Mesenchymal stem cell (in vitro differentiated cells and primary cell): ENCODE measurements around the gene PCDHGB3.

Experiments
- DNase-seq: peaks from one replicate; pipeline ENCODE4 v3.0.0-alpha.2; 2013
- H2AFZ ChIP-seq: one replicate; pipeline ENCODE4 v1.6.1; 2013; ENCODE audit warnings: low read depth, mild to moderate bottlenecking, control low read depth, inconsistent platforms, low read length, moderate library complexity
- H2AK5ac ChIP-seq: 2 replicates; pipeline ENCODE4 v1.6.1; 2013; ENCODE audit warnings: low read length, moderate library complexity, mild to moderate bottlenecking, inconsistent platforms; ENCODE audit not compliant: severe bottlenecking
- H2BK120ac ChIP-seq: one replicate; pipeline ENCODE4 v1.6.1; 2013; ENCODE audit warnings: low read depth, mild to moderate bottlenecking, inconsistent platforms, low read length, moderate library complexity
- H2BK12ac ChIP-seq, 2 experiments: one replicate each; pipeline ENCODE4 v1.6.1; 2013; ENCODE audit warnings: inconsistent platforms in 2 of 2, low read length in 2 of 2, mild to moderate bottlenecking in 2 of 2, moderate library complexity in 2 of 2, control low read depth in 1 of 2
- H2BK15ac ChIP-seq: one replicate; pipeline ENCODE4 v1.6.1; 2013; ENCODE audit warnings: mild to moderate bottlenecking, low read depth, inconsistent platforms; ENCODE audit not compliant: poor library complexity, severe bottlenecking
- H2BK5ac ChIP-seq: 2 replicates; pipeline ENCODE4 v1.6.1; 2013; ENCODE audit warnings: low read depth, mild to moderate bottlenecking, low read length, control low read depth, inconsistent platforms; ENCODE audit not compliant: poor library complexity, severe bottlenecking
- H3K14ac ChIP-seq, 2 experiments: one replicate each; pipeline ENCODE4 v1.6.1; 2013; ENCODE audit warnings: inconsistent platforms in 2 of 2, low read length in 2 of 2, control low read depth in 1 of 2, mild to moderate bottlenecking in 1 of 2, moderate library complexity in 1 of 2
- H3K18ac ChIP-seq, 2 experiments: one replicate each; pipeline ENCODE4 v1.6.1; 2013; ENCODE audit warnings: inconsistent platforms in 2 of 2, low read length in 2 of 2, control low read depth in 1 of 2, low read depth in 1 of 2, mild to moderate bottlenecking in 1 of 2
- H3K23ac ChIP-seq, 2 experiments: one replicate each; pipeline ENCODE4 v1.6.1; 2013; ENCODE audit warnings: inconsistent platforms in 2 of 2, low read length in 2 of 2, mild to moderate bottlenecking in 2 of 2, moderate library complexity in 2 of 2, control low read depth in 1 of 2
- H3K27ac ChIP-seq: 2 replicates; pipeline ENCODE4 v1.5.1; 2013; ENCODE audit warnings: mild to moderate bottlenecking, moderate library complexity, low read length, control low read depth, inconsistent platforms; ENCODE audit not compliant: poor library complexity, severe bottlenecking
- H3K27me3 ChIP-seq, 2 experiments: 2 replicates each; pipeline versions ENCODE4 v1.6.1 to v1.7.0; 2013; ENCODE audit warnings: low read length in 2 of 2, mild to moderate bottlenecking in 2 of 2, moderate library complexity in 2 of 2, control low read depth in 1 of 2, inconsistent platforms in 1 of 2; ENCODE audit not compliant: control insufficient read depth in 1 of 2, insufficient read depth in 1 of 2
- H3K36me3 ChIP-seq, 2 experiments: 2 replicates each; pipeline versions ENCODE4 v1.6.1 to v1.7.0; 2013; ENCODE audit warnings: low read length in 2 of 2, control low read depth in 1 of 2, inconsistent platforms in 1 of 2, low read depth in 1 of 2, mild to moderate bottlenecking in 1 of 2; ENCODE audit not compliant: insufficient read depth in 2 of 2, control insufficient read depth in 1 of 2
- H3K4ac ChIP-seq, 2 experiments: one replicate each; pipeline ENCODE4 v1.6.1; 2013; ENCODE audit warnings: inconsistent platforms in 2 of 2, low read length in 2 of 2, mild to moderate bottlenecking in 2 of 2, moderate library complexity in 2 of 2, control low read depth in 1 of 2, low read depth in 1 of 2
- H3K4me1 ChIP-seq: 2 replicates; pipeline ENCODE4 v1.6.1; 2013; ENCODE audit warnings: low read depth, low read length, control low read depth; ENCODE audit not compliant: control insufficient read depth, insufficient read depth
- H3K4me2 ChIP-seq: 2 replicates; pipeline ENCODE4 v1.6.1; 2013; ENCODE audit warnings: low read length, mild to moderate bottlenecking, inconsistent platforms; ENCODE audit not compliant: poor library complexity, severe bottlenecking
- H3K4me3 ChIP-seq, 2 experiments: 2 replicates each; pipeline versions ENCODE4 v1.5.1 to v1.7.0; 2013; ENCODE audit warnings: low read length in 2 of 2, mild to moderate bottlenecking in 2 of 2, control low read depth in 1 of 2, low read depth in 1 of 2; ENCODE audit not compliant: insufficient read depth in 1 of 2
- H3K79me1 ChIP-seq: replicated peaks from 2 replicates; pipeline ENCODE4 v1.6.1; 2013; ENCODE audit warnings: mild to moderate bottlenecking, control low read depth, low read length, inconsistent platforms; ENCODE audit not compliant: poor library complexity, severe bottlenecking
- H3K9ac ChIP-seq: 2 replicates; pipeline ENCODE4 v1.7.0; 2013; ENCODE audit warnings: mild to moderate bottlenecking, low read length, moderate library complexity
- H3K9me3 ChIP-seq: 2 replicates; pipeline ENCODE4 v1.7.0; 2013; ENCODE audit warnings: mild to moderate bottlenecking, low read length; ENCODE audit not compliant: control insufficient read depth
- H4K8ac ChIP-seq: one replicate; pipeline ENCODE4 v1.6.1; 2013; ENCODE audit warnings: inconsistent platforms, mild to moderate bottlenecking, low read length, moderate library complexity
- H4K91ac ChIP-seq: one replicate; pipeline ENCODE4 v1.6.1; 2013; ENCODE audit warnings: mild to moderate bottlenecking, low read length, inconsistent platforms
- WGBS: methylation state at CpG from one replicate; pipeline ENCODE4 v1.1.7; 2013; ENCODE audit warnings: mixed read lengths; 5-methylcytosine and 5-hydroxymethylcytosine counted together

Gene PCDHGB3

GRCh38 chr5:141360685-141361084 lies 9.4 kb upstream of the PCDHGB3 start:
- H3K4me1 ChIP-seq, result no peaks in the 10 kb centered on the region
- H3K27me3 ChIP-seq, result no peaks in the 10 kb centered on the region
- no peaks in the 10 kb centered on the region for H3K79me1 ChIP-seq
- no peak overlapping the region for H3K14ac ChIP-seq
- no peak overlapping the region for H3K27ac ChIP-seq
- no peak overlapping the region for H3K18ac ChIP-seq
- H4K8ac ChIP-seq, result no peak overlapping the region
- DNase-seq, result no peak
- H2AFZ ChIP-seq, result no peak overlapping the region
- no peak overlapping the region for H3K23ac ChIP-seq
- no peak overlapping the region for H2AK5ac ChIP-seq
- H3K4ac ChIP-seq, result no peak overlapping the region
- H2BK12ac ChIP-seq, result no peak overlapping the region
- H2BK15ac ChIP-seq, result no peak overlapping the region
- H3K4me3 ChIP-seq, result peak overlapping the region in 1 of 2 experiments; percentile 70
- H3K36me3 ChIP-seq, result no peaks in the 10 kb centered on the region
- H3K4me2 ChIP-seq, result no peak overlapping the region
- WGBS, result 87% methylated on average over 12 of the region's 15 CpGs
- H4K91ac ChIP-seq, result no peak overlapping the region
- peaks cover 81% of the 10 kb centered on the region for H3K9me3 ChIP-seq
- no peak overlapping the region for H2BK5ac ChIP-seq
- no peak overlapping the region for H3K9ac ChIP-seq
- H2BK120ac ChIP-seq, result no peak overlapping the region

- H2BK12ac ChIP-seq, result no peak overlapping the region
- no peaks in the 10 kb centered on the region for H3K36me3 ChIP-seq
- H3K27me3 ChIP-seq, result no peaks in the 10 kb centered on the region
- H3K4me2 ChIP-seq, result no peak overlapping the region
- no peak for DNase-seq
- H2AK5ac ChIP-seq, result no peak overlapping the region
- H3K4me3 ChIP-seq, result no peak overlapping the region
- no peak overlapping the region for H3K18ac ChIP-seq
- H4K8ac ChIP-seq, result no peak overlapping the region
- no peaks in the 10 kb centered on the region for H3K4me1 ChIP-seq
- H3K9me3 ChIP-seq, result peaks cover 72% of the 10 kb centered on the region
- no peak overlapping the region for H4K91ac ChIP-seq
- no peak overlapping the region for H2AFZ ChIP-seq
- no peak overlapping the region for H3K4ac ChIP-seq
- no peak overlapping the region for H2BK120ac ChIP-seq
- H3K14ac ChIP-seq, result no peak overlapping the region
- H3K23ac ChIP-seq, result no peak overlapping the region
- H3K79me1 ChIP-seq, result no peaks in the 10 kb centered on the region
- H2BK5ac ChIP-seq, result no peak overlapping the region
- no peak overlapping the region for H3K27ac ChIP-seq
- no peak overlapping the region for H2BK15ac ChIP-seq
- no peak overlapping the region for H3K9ac ChIP-seq
Observed at GRCh38 chr5:141362719-141363118, 7.3 kb upstream of the PCDHGB3 start.

- H2BK5ac ChIP-seq, result no peak within 1 kb of the TSS
- H3K4ac ChIP-seq, result no peak within 1 kb of the TSS
- no peak within 1 kb of the TSS for H3K27ac ChIP-seq
- no peak within 1 kb of the TSS for H4K8ac ChIP-seq
- no peaks in the 10 kb centered on the region for H3K27me3 ChIP-seq
- no peak within 1 kb of the TSS for H2BK120ac ChIP-seq
- no peaks in the 10 kb centered on the region for H3K79me1 ChIP-seq
- H2BK12ac ChIP-seq, result no peak within 1 kb of the TSS
- H3K18ac ChIP-seq, result no peak within 1 kb of the TSS
- no peak within 1 kb of the TSS for H2AK5ac ChIP-seq
- H3K4me1 ChIP-seq, result no peaks in the 10 kb centered on the region
- peak within 1 kb of the TSS in 1 of 2 experiments; percentile 38 for H3K4me3 ChIP-seq
- H2BK15ac ChIP-seq, result no peak within 1 kb of the TSS
- no peak within 1 kb of the TSS for H2AFZ ChIP-seq
- peaks cover 62% of the 10 kb centered on the region for H3K9me3 ChIP-seq
- H3K9ac ChIP-seq, result no peak within 1 kb of the TSS
- no peak within 1 kb of the TSS for H3K4me2 ChIP-seq
- H3K23ac ChIP-seq, result no peak within 1 kb of the TSS
- H3K14ac ChIP-seq, result no peak within 1 kb of the TSS
- no peaks in the 10 kb centered on the region for H3K36me3 ChIP-seq
- H4K91ac ChIP-seq, result no peak within 1 kb of the TSS
- 94% methylated on average over 33 of the region's 34 CpGs for WGBS
- no peak for DNase-seq
Observed at GRCh38 chr5:141363952-141364660, 5.9 kb upstream of the PCDHGB3 start, which contains the start of gene PCDHGA5. Gene PCDHGA5 (plus strand): TSS chr5:141364162. CDS start chr5:141364331, 169 bp downstream.

- Histone ChIP-seq H3K36me3 (no peaks in the 10 kb centered on the region), H3K27me3 (peaks cover 0 to 4% of the 10 kb centered on the region in 2 experiments), H3K18ac (no peak overlapping the region), H3K9me3 (peaks cover 58% of the 10 kb centered on the region), H3K27ac (no peak overlapping the region), H4K8ac (no peak overlapping the region), H2BK15ac (no peak overlapping the region), H2AK5ac (no peak overlapping the region), H2AFZ (no peak overlapping the region), H2BK12ac (no peak overlapping the region), H3K23ac (no peak overlapping the region), H3K9ac (no peak overlapping the region), H2BK120ac (no peak overlapping the region), H3K4ac (no peak overlapping the region), H3K14ac (no peak overlapping the region), H3K4me1 (no peaks in the 10 kb centered on the region), H2BK5ac (no peak overlapping the region), H3K4me2 (no peak overlapping the region), H3K4me3 (no peak overlapping the region), H4K91ac (no peak overlapping the region), H3K79me1 (no peaks in the 10 kb centered on the region)
- 93% methylated on average over 45 of the region's 46 CpGs for WGBS
- no peak for DNase-seq
Observed at GRCh38 chr5:141366016-141366896, 3.8 kb upstream of the PCDHGB3 start.
